Spleen (tissue), 7 donors: ENCODE results near the gene AGBL1.

ENCODE experiments used
- POLR2A ChIP-seq, 3 donors: fragments of 450-650 bp; IDR thresholded peaks; one replicate each; pipeline ENCODE4 v1.5.1; 2017; ENCODE audit warnings: antibody characterized with exemption in 3 of 3, mild to moderate bottlenecking in 1 of 3
- POLR2AphosphoS5 ChIP-seq, 3 donors: sonication (generic); formaldehyde crosslinking; IDR thresholded peaks; one replicate each; pipeline ENCODE4 v1.5.1; 2017; ENCODE audit warnings: antibody characterized with exemption in 3 of 3
- TF ChIP-seq, protein P1 (sequence below), 11 experiments: fragments of 200-600 bp in 7 of 11; fragments of 450-650 bp in 4 of 11; sonication (generic) in 4 of 11; IDR thresholded peaks in 8 of 11; conservative IDR thresholded peaks in 3 of 11; 1 replicate in 7 of 11; 2 replicates in 4 of 11; pipeline versions ENCODE4 v1.4.0 to v1.8.0; 2016 to 2021; ENCODE audit warnings: antibody characterized with exemption in 11 of 11, inconsistent platforms in 4 of 11, mild to moderate bottlenecking in 1 of 11
- donor health status: DM: no; HTN: no; CAD: no; lungs with moderate emphysema.
- donor health status: DM: no; HTN: no; CAD: no.
- donor health status: DM: no; HTN: no; CAD: no.

DNA sequence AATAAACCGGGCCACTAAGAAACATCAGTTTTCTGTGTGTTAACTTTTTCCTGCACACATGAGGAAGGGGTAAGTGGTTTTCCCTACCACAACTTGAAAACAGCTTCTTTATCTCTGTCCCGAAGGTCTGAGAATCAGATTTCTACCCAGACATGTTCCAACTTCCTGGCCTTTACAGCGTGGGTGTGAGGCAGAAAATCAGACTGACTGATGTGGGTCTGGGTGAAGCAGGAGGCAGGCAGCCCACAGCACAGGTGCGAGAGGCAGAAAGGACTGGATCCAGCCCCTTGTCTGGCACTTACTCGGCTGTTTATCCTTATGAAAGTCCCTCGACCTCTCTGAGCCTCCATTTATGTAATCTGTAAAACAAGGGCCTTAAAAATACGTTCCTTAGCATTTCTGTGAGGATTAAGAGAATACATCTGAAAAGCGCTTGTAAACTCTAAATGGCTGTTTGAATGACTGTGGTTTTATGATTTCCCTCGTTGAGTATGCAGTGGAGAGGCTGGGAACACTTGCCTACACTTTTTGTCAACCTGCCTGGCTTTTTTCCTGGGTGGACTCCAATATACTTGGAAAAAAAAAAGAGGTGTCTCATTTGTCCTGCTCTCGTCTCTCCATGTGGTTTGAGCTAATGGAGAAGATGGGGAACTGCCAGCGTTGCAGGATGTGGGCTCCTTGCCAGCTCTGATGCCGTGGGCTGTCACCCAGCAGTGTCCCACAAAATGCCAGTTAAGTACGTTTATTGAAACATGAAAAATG, 3.1 kb downstream of the AGBL1 start:
- TF ChIP-seq, protein P1, sequence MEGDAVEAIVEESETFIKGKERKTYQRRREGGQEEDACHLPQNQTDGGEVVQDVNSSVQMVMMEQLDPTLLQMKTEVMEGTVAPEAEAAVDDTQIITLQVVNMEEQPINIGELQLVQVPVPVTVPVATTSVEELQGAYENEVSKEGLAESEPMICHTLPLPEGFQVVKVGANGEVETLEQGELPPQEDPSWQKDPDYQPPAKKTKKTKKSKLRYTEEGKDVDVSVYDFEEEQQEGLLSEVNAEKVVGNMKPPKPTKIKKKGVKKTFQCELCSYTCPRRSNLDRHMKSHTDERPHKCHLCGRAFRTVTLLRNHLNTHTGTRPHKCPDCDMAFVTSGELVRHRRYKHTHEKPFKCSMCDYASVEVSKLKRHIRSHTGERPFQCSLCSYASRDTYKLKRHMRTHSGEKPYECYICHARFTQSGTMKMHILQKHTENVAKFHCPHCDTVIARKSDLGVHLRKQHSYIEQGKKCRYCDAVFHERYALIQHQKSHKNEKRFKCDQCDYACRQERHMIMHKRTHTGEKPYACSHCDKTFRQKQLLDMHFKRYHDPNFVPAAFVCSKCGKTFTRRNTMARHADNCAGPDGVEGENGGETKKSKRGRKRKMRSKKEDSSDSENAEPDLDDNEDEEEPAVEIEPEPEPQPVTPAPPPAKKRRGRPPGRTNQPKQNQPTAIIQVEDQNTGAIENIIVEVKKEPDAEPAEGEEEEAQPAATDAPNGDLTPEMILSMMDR (IDR thresholded peaks at IDR 0.05 in 8 of 11, conservative IDR thresholded peaks at IDR 0.05 in 3 of 11), result no peak
- TF ChIP-seq POLR2AphosphoS5 (IDR thresholded peaks at IDR 0.05), result no peak
- no peak for TF ChIP-seq POLR2A (IDR thresholded peaks at IDR 0.05)
